ENCODE data around the gene SH3BP1.
A peak's percentile ranks its signal among the peaks of the same experiment; 100 is the strongest.
"Not testable (repeated sequence)": the region's sequence is repeated elsewhere in the genome, so short reads cannot be mapped to it uniquely, and the experiment has no call there.

The SH3BP1 gene, protein sequence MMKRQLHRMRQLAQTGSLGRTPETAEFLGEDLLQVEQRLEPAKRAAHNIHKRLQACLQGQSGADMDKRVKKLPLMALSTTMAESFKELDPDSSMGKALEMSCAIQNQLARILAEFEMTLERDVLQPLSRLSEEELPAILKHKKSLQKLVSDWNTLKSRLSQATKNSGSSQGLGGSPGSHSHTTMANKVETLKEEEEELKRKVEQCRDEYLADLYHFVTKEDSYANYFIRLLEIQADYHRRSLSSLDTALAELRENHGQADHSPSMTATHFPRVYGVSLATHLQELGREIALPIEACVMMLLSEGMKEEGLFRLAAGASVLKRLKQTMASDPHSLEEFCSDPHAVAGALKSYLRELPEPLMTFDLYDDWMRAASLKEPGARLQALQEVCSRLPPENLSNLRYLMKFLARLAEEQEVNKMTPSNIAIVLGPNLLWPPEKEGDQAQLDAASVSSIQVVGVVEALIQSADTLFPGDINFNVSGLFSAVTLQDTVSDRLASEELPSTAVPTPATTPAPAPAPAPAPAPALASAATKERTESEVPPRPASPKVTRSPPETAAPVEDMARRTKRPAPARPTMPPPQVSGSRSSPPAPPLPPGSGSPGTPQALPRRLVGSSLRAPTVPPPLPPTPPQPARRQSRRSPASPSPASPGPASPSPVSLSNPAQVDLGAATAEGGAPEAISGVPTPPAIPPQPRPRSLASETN

DNA sequence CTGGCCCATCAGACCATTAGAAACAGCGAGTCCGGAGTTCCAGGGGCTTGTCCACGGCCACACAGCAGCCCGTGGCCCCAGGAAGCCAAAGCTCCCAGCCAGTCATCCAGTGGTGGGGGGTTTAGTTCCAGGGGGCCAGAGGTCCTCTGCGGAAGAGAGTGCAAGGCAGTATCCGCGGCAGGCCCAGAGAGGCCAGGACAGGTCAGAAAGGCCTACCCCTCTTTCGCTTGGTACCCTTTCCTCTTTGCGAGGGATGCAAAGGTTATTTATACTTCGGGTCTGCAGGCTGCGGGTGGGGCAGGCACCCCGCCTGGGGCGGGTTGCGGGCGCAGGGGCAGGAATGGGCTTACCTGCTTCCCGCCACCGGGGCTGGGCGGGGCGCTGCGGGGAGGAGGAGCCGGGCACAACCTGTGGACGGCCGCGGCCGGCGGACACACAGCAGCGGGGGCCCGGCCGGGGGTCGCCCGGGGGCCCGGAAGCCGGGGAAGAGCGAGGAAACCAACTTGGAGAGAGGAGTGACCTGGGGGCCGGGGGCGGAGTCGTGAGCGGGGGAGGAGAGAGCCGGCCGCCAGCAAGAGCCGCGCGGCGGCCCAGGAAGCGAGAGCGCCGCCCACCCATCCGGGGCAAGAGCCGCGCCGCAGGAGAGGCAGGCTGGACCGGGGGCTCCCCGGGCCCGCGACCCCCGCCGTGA lies at the start of gene SH3BP1:
TSS of gene SH3BP1 (plus strand) at position 600 of the 691 bp plus-strand sequence. CDS start 119 bp downstream, outside the sequence.
- DNase-seq (ENCODE audit: low read depth), result no peak

DNA sequence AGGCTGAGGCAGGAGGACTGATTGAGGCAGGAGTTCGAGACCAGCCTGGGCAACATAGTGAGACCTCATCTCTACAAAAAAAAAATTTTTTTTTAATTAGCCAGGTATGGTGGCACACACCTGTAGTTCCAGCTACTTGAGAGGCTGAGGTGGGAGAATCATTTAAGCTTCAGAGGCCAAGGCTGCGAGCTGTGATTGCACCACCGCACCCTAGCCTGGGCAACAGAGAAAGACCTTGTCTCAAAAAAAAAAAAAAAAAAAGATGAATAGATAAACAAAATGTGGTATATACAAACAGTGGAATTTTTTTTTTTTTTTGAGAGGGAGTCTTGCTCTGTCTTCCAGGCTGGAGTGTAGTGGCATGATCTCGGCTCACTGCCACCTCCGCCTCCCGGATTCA lies 48.4 kb upstream of the SH3BP1 start:
- not testable (repeated sequence) for DNase-seq (ENCODE audit: low read depth)

DNA sequence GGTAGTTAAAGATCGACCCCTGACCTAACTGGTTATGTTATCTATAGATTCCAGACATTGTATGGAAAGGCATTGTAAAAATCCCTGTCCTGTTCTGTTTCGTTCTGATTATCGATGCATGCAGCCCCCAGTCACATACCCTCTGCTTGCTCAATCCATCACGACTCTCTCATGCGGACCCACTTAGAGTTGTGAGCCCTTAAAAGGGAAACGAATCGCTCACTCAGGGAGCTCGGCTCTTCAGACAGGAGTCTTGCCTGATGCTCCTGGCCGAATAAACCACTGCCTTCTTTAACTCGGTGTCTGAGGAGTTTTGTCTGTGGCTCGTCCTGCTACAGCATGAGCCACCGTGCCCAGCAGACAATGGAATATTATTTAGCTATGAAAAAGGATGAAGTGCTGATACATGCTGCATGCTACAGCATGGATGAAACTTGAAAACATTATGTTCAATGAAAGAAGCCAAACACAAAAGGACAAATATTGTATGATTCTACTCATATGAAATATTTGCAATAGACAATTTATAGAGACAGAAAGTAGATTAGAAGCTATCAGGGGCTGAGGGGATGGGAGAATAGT lies 47.6 kb upstream of the SH3BP1 start:
- no peak for DNase-seq (ENCODE audit: low read depth)

DNA sequence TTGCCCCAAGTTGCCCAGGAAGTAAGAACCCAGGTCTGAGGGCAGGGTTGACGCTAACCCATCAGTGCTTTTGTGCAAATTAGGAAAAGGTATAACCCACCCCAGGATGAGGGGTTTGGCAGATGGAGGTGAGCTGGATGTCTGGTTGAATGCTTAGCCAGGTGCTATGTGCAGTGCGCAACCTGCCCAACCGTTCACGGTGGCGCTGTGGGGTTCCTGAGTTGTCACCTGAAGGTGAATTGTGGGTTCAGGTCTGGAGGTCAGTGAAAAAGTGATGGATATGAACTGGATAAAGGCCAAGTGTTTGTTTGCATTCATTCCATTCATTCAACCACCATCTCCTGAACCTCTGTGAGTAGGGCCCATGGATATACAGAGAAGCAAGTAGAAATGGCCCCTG lies 45.2 kb upstream of the SH3BP1 start:
- no peak for DNase-seq (ENCODE audit: low read depth)

DNA sequence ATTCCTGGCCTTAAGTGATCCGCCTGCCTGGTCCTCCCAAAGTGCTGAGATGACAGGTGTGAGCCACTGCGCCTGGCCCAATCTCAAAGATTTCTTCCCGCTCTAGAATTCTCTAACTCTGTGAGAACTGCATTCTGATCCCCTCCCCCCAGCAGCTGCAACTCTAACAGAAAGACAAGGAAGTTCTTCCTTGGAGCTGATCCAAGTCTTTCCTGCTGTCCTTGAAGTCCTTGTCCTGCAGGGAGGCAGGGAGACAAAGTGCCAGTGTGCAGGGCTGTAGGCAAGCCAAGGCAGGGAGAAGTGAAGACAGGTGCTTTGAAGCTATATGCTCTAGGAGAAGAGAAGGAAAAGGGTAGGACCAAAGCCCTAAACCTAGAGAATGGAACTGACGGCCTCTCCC lies 40.3 kb upstream of the SH3BP1 start:
- no peak for DNase-seq (ENCODE audit: low read depth)

DNA sequence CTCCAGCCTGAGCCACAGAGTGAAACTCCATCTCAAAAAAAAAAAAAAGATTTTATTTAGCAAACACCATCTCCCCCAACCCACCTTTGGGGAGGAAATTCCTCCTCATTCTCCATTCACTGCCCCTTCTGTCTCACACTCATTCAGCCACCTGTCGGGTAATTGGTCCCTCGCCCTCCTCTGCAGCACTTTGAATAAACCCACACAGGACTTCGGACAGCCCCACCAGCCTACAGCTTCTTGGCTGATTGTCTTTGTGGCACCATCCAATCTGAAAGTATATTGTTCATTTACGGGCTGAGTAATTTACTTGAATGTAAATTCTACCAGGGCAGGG lies 38.3 kb upstream of the SH3BP1 start:
- DNase-seq (ENCODE audit: low read depth), result no peak

DNA sequence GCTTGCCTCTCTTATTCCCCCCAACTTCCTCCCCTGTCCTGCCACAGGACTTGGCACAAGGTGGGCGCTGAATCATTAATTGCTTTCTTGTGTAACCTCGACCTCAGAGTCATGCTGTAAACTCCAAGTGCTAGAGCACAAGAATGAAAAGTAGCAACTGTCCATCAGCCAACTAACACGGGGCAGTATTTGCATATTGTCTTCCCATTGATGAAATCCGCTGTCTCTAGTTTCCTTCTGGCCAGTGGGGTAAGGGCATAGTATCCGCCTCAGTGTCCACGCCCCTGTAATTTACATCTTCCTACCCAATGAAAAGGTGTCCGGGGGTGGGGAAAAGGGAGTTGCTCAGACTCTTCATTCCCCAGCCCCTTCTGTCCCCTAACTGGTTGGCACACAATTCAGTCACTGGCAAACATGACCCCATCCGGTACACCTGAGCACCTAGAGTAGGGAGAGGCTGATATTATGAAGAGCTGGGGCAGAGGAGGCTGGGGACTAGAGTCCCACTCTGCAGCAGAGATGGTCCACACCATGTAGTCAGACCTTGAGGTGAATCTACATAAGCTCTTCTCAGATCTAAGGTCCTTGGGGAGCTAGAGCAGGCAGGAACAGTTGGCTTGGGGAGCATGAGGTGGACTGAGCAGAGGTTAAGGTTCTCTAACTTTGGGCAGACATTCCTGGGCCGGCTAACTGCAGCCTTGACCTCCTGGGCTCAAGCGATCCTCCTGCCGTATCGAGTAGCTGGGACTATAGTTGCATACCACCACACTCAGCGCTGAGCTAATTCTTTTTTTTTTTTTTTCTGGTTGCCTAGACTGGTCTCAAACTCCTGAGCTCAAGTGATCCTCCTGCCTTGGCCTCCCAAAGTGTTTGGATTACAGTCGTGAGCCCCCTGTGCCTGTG lies 37.7 kb upstream of the SH3BP1 start:
- DNase-seq (ENCODE audit: low read depth), result no peak

DNA sequence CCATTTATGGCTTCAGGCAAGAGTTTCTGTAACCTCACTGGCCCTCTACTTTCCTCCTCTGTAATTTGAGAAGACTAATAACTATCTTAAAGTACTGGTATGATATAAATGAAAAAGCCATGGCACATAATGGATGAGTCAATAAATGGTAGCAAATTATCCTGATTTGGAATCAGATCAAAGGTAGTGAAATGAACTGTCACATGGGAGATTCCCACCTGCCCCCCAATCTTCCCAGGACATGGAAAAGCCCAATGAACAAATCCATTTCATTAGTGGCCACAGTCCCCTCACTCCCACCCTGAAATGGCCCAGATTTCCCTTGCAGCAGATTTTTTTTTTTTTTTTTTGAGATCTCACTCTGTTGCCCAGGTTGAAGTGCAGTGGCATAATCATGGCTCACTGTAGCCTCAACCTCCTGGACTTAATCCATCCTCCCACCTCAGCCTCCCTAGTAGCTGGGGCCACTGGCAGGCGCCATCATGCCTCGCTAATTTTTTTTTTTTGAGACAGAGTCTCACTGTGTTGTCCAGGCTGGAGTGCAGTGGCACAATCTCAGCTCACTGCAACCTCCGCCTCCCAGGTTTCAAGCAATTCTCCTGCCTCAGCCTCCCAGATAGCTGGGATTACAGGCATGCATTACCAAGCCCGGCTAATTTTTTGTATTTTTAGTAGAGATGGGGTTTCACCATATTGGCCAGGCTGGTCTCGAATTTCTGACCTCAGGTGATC lies 36.8 kb upstream of the SH3BP1 start:
- DNase-seq (ENCODE audit: low read depth), result not testable (repeated sequence)

DNA sequence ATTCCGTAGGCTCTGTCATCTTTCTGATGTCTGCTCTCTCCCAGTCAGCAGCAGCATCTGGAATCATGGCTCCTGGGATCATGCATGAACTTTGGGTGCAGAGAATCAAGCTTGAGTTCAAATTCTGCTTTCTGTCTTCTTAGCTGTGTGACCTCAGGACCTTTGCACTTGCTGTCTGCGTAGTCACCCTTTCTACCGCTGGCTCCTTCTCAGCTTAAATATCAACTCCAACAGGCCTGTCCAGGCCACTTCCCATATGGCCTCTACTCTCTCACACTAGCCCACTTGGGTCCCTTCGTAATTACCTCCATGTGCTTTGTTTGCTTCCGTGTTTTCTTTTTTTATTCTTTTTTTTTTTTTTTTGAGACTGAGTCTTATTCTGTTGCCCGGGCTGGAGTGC lies 35.4 kb upstream of the SH3BP1 start:
- no peak for DNase-seq (ENCODE audit: low read depth)

DNA sequence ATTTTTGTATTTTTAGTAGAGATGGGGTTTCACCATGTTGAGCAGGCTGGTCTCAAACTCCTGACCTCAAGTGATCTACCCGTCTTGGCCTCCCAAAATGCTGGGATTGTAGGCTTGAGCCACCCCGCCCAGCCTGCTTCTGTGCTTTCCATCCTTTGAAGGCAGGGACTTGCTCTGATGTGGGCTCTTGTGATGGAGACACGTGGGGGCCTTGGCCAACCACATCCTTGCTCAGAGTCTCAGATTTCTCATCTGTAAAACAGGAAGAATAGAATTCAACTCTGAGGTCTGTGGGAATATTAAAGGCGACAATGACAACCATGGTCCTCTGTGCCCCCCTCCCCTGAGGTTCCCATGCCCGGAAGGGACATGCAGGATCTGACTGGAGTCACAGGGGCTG lies 34.6 kb upstream of the SH3BP1 start:
- DNase-seq (ENCODE audit: low read depth), result no peak

DNA sequence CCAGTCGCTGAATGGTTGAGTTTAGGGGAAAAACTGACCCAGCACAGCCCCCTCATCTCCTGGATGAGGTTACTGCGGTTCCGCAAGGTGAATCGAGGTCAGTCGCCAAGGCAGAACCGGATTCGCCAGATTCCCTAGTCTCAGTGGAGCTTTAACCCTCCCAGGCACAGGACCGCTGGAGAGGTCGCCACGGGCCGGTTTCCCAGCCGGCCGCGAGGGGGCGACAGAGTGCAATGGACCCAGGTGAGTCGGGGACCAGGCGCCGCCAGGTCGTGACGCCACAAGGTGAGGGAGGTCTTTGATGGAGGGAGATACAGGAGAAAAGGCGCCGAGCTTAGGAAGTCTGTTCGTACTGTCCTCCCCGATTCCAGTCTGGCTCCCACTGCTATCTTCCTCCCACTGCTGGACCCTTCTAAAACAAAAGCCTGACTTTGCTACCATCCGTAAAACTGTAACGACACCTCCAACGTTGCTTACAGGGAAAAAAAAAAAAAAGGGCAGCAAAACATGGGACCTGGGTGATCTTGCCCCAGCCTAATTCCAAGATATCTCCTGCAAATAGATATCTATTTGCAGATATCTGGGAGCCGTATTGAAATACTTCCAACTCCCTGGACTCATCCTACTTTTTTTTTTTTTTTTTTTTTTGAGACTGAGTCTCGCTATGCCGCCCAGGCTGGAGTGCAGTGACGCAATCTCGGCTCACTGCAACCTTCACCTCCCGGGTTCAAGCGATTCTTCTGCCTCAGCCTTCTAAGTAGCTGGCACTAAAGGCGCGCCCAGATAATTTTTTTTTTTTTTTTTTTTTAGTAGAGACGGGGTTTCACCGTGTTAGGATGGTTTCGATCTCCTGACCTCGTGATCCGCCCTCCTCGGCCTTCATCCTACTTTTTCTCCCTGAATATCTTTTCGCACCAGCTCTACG lies 32.2 kb upstream of the SH3BP1 start:
- DNase-seq (ENCODE audit: low read depth), result peak; percentile 90

DNA sequence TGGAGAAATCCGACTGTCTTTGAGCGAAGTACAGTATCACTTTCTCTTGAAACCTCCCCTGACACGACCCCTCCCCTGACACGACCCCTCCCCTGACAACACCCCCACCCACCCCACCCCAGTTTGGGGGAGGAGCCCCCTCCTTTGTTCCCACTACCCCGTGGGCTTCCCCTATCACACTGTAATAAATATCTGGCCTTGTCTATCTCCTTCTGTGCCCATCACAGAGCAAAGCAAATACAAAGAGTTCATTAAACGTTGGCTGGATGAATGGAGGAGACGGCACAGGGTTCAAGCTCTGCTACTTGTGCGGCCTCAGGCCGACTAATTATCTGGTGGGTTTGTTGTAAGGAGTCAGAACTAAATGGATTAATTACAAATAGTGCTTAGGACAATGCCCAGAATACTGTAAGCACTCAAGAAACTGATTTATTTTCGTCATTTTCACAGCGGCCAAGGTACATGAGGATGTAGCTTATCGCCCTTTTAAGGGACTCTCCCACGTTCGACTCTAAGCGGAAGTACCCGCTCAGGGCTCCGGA lies 31.5 kb upstream of the SH3BP1 start:
- no peak for DNase-seq (ENCODE audit: low read depth)

DNA sequence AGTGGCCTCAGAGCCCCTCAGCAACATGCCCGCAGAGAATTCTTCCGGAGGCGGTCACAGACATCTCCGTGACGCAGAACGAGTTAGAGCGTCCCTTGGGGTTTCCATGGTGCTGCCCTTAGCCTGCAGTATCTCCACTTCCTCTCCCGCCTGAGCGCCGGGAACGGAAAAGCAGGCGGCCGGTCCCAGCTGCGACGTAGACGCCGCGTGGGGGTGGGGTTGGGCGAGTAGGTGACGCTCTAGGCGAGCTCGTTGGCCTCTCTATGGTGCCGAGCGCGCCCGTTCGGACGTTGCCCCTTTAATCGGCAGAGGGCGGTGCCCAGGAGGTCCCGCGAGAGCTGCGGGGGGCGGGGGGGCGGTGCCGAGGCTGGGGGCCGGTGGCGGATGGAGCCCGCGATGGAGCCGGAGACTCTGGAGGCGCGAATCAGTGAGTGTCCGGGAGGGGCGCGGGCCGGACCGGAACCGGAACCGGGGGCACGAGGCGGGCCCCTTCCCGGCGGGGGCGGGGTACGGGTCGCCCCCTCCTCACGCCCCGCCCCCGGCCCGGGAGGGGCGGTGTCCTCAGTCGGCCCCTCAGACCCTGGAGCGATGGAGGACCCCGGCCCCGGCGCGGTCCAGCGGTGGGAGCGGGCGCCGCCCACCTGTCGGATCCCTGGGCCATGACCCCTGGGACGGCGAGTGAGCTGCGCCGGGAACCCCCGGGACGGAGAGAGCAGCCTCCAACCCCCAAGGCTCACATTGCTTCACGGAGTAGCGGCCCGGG lies 30.8 kb upstream of the SH3BP1 start, which contains the start of gene GGA1:
TSS of gene GGA1 (plus strand) at position 358 of the 763 bp plus-strand sequence. CDS start at position 385, 27 bp downstream.
- DNase-seq (ENCODE audit: low read depth), result peak; percentile 90

DNA sequence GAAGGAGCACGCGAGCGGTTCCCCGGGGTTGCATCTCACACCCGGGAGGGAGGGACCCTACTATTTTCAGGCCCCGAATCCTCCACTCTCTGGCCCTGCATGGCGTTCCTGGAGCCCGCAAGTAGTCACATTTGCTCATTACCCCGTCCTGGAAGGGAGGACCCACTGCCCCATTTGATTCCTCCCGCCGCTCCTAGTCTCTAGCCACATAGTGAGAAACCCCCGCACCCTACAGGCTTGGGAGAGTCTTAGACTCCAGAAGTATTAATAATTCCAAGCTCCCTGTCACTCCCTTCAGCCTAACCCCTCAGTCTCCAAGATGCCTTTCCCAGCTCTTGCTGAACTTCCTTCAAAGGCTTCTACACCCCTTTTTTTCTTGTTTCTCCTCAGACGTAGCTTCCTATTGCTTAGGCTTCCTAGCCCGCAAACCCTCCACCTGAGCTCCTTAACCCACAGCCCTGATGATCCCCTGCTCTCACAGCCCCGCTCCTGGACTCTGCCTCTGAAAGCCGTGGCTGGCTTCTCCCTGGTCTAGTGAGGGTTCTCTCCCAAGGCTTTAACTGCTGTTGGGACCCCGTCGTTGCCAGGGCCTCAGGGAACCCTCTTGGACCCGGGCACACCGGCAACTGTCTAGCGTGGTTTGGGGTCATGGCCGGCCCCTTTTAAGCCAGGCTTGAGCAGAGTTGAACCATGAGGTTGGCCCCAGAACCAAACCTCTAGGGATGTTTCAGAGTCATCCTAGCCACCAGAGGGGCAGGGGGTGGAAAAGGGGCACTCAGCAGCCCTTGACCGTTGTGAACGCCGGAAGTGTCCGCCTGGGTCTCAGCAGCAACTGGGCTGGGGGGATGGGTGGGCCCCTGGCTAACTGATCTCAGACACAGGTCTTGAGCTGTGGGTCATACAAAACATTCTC lies 30.0 kb upstream of the SH3BP1 start:
- no peak for DNase-seq (ENCODE audit: low read depth)

DNA sequence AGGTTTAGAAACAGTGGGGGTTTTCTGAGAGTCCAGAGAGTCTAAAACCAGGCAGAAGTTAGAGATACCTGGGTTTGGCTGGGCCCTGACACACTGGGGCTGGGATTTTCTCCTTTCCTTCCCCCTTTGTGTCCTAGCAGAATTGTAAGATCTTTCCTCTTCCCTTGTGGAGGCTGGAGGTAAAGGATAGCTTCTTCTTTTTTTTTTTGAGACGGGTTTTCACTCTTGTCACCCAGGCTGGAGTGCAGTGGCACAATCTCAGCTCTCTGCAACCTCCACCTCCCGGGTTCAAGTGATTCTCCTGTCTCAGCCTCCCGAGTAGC lies 29.4 kb upstream of the SH3BP1 start:
- DNase-seq (ENCODE audit: low read depth), result not testable (repeated sequence)

DNA sequence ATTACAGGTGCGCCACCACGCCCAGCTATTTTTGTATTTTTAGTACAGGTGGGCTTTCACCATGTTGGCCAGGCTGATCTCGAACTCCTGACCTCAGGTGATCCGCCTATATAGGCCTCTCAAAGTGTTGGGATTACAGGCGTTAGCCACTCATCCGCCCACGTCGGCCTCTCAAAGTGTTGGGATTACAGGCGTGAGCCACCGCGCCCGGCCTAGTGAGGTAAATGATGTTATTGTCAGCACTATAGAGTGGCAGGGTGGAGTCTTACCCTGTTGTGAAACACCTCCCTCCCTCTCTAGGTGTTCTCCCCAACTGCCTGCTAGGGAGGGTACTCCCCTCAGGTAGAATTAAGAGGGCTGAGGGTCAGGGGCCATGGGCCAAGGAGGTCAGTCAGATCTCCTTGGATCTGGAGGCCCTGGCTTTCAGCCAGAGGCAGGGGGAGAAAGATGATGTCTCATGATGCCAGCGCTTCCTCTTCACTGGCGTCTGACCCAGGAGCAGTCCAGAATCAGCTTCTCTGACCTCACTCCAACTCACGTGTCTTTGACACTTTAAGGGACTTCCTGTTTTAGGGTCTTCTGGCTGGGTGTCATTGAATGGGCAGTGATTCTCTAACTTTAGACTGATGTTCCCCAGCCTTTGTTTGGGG lies 28.9 kb upstream of the SH3BP1 start:
- no peak for DNase-seq (ENCODE audit: low read depth)

DNA sequence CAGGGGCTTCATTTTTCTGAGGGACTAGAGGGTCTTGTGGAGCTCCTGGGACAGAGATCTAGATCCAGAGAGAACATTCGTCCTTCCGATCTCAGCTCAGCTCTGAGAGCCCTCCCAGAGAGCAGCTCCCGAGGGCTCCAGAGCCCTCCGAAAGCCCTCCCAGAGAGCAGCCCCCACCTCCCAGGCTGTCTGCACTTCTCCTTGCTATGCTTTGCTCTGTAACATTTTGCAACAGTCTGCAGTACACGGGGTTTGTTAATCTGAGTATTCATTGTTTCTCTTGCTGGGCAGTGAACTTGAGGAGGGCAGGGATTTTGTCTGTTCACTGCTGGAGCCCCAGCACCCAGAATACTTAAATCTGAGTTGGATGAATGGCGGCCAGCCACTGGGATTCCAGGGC lies 28.3 kb upstream of the SH3BP1 start:
- DNase-seq (ENCODE audit: low read depth), result no peak
